ENCODE results near the gene PHF13. TPM values are rescaled to one million over a fixed set of nuclear protein-coding genes. Genes with fewer than 3 reads are reported as not detected.

PHF13 gene
- total and polyA plus RNA-seq, 4 donors: 1.4 to 8.7 (median 3.8) TPM

GRCh38 chr1:6588128-6588892 lies 25.2 kb upstream of the PHF13 start:
- H3K36me3 ChIP-seq (ENCODE audit: control insufficient read depth in 4 of 4, insufficient read depth in 3 of 4, low read depth in 1 of 4, low read length in 3 of 4): peaks cover 16 to 56% (median 29%) of the 10 kb centered on the region in 4 donors
- TF ChIP-seq RAD21 (IDR thresholded peaks at IDR 0.05) (peak in 1 of 2 donors; percentile 5), SP1 (IDR thresholded peaks at IDR 0.05) (no peak)
- H3K27ac ChIP-seq (ENCODE audit: low read depth in 1 of 2, low read length in 2 of 2): no peak overlapping the region
- H3K4me1 ChIP-seq (ENCODE audit: control insufficient read depth in 4 of 4, insufficient read depth in 4 of 4, low read length in 3 of 4): peaks cover 1 to 27% (median 7%) of the 10 kb centered on the region in 4 donors
- no peaks in the 10 kb centered on the region for H3K27me3 ChIP-seq (ENCODE audit: control insufficient read depth in 4 of 4, insufficient read depth in 4 of 4, low read length in 3 of 4)
- DNase-seq (ENCODE audit: low spot score): no peak
- WGBS: 86% methylated on average over 25 of the region's 25 CpGs
- H3K9ac ChIP-seq (ENCODE audit: low read depth in 1 of 2, low read length in 2 of 2): no peak overlapping the region
- H3K9me3 ChIP-seq (ENCODE audit: control insufficient read depth in 4 of 4, low read length in 3 of 4): no peaks in the 10 kb centered on the region
- H3K4me3 ChIP-seq (ENCODE audit: low read depth in 1 of 3, low read length in 3 of 3): no peak overlapping the region

- TF ChIP-seq HNF4A (conservative IDR thresholded peaks at IDR 0.05): no peak
- TF ChIP-seq FOXA2 (IDR thresholded peaks at IDR 0.05): no peak
- no peak for TF ChIP-seq NR2F2 (IDR thresholded peaks at IDR 0.05)
- TF ChIP-seq TAF1 (conservative IDR thresholded peaks at IDR 0.05): no peak
- TF ChIP-seq MAX (IDR thresholded peaks at IDR 0.05): no peak
- TF ChIP-seq HNF4G (IDR thresholded peaks at IDR 0.05): no peak
- no peak for TF ChIP-seq ATF3 (IDR thresholded peaks at IDR 0.05)
- TF ChIP-seq EGR1 (IDR thresholded peaks at IDR 0.05; ENCODE audit: low read depth in 2 of 2): no peak
- TF ChIP-seq SP1 (IDR thresholded peaks at IDR 0.05): no peak
- TF ChIP-seq YY1 (IDR thresholded peaks at IDR 0.05): no peak
- Histone ChIP-seq H3K27me3 (ENCODE audit: control insufficient read depth in 4 of 4, insufficient read depth in 4 of 4, low read length in 3 of 4) (no peaks in the 10 kb centered on the region), H3K36me3 (ENCODE audit: control insufficient read depth in 4 of 4, insufficient read depth in 3 of 4, low read depth in 1 of 4, low read length in 3 of 4) (peaks cover 20 to 63% (median 35%) of the 10 kb centered on the region in 4 donors), H3K9ac (ENCODE audit: low read depth in 1 of 2, low read length in 2 of 2) (no peak overlapping the region), H3K4me1 (ENCODE audit: control insufficient read depth in 4 of 4, insufficient read depth in 4 of 4, low read length in 3 of 4) (peaks cover 1 to 27% (median 7%) of the 10 kb centered on the region in 4 donors), H3K4me3 (ENCODE audit: low read depth in 1 of 3, low read length in 3 of 3) (no peak overlapping the region), H3K27ac (ENCODE audit: low read depth in 1 of 2, low read length in 2 of 2) (no peak overlapping the region), H3K9me3 (ENCODE audit: control insufficient read depth in 4 of 4, low read length in 3 of 4) (no peaks in the 10 kb centered on the region)
- DNase-seq (ENCODE audit: low spot score): no peak
- WGBS: 89% methylated on average over 24 of the region's 24 CpGs
Observed at GRCh38 chr1:6588893-6589520, 24.5 kb upstream of the PHF13 start.

GRCh38 chr1:6590046-6590445 lies 23.5 kb upstream of the PHF13 start:
- H3K27me3 ChIP-seq (ENCODE audit: control insufficient read depth in 4 of 4, insufficient read depth in 4 of 4, low read length in 3 of 4): no peaks in the 10 kb centered on the region
- WGBS: 85% methylated on average over 7 of the region's 7 CpGs
- TF ChIP-seq MAX (IDR thresholded peaks at IDR 0.05) (no peak), RAD21 (IDR thresholded peaks at IDR 0.05) (no peak), HNF4A (conservative IDR thresholded peaks at IDR 0.05) (no peak), EGR1 (IDR thresholded peaks at IDR 0.05; ENCODE audit: low read depth in 2 of 2) (no peak), FOXA1 (IDR thresholded peaks at IDR 0.05) (no peak), REST (IDR thresholded peaks at IDR 0.05) (no peak), NR2F2 (IDR thresholded peaks at IDR 0.05) (no peak), RXRA (IDR thresholded peaks at IDR 0.05) (no peak), YY1 (IDR thresholded peaks at IDR 0.05) (no peak), CTCF (IDR thresholded peaks at IDR 0.05; ENCODE audit: low read depth, low read length, missing input control) (no peak), ZBTB33 (IDR thresholded peaks at IDR 0.05) (no peak), FOXA2 (IDR thresholded peaks at IDR 0.05) (no peak), HNF4G (IDR thresholded peaks at IDR 0.05) (no peak), TAF1 (conservative IDR thresholded peaks at IDR 0.05) (no peak), GABPA (IDR thresholded peaks at IDR 0.05 in 1 of 2, conservative IDR thresholded peaks at IDR 0.05 in 1 of 2) (no peak)
- H3K27ac ChIP-seq (ENCODE audit: low read depth in 1 of 2, low read length in 2 of 2): no peak overlapping the region
- H3K36me3 ChIP-seq (ENCODE audit: control insufficient read depth in 4 of 4, insufficient read depth in 3 of 4, low read depth in 1 of 4, low read length in 3 of 4): peaks cover 20 to 68% (median 42%) of the 10 kb centered on the region in 4 donors
- peaks cover 0 to 20% (median 5%) of the 10 kb centered on the region in 4 donors for H3K4me1 ChIP-seq (ENCODE audit: control insufficient read depth in 4 of 4, insufficient read depth in 4 of 4, low read length in 3 of 4)
- no peak overlapping the region for H3K9ac ChIP-seq (ENCODE audit: low read depth in 1 of 2, low read length in 2 of 2)
- H3K4me3 ChIP-seq (ENCODE audit: low read depth in 1 of 3, low read length in 3 of 3): no peak overlapping the region
- no peaks in the 10 kb centered on the region for H3K9me3 ChIP-seq (ENCODE audit: control insufficient read depth in 4 of 4, low read length in 3 of 4)
- no peak for DNase-seq (ENCODE audit: low spot score)

Data from liver (tissue), 9 donors.